Measurements from ENCODE around the gene SETDB1.

DNA sequence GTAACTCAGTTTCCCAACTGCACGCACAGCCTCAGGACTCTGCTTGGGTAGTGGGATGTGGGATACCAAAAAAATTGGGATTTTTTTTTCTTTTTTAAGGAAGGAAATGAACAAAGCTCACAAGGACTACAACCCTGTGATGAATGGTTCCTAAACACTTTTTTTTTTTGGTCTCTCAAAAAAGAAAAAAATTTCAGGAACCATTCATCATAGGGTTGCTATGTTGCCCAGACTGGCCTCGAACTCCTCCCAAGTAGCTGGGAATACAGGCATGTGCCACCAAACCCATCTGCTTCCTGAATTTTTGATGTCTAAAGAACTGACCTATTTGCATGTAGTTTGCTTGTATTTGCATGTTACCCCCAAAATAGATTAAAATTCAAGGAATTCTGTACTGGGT lies 73.8 kb downstream of the SETDB1 start:
- TF ChIP-seq, protein P1, sequence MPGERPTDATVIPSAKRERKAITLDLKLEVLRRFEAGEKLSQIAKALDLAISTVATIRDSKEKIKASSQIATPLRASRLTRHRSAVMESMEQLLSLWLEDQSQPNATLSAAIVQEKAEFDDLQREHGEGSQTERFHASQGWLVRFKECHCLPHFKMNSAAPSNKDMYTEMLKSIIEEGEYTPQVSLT (CRISPR knock-in tag; IDR thresholded peaks at IDR 0.05; ENCODE audit: borderline replicate concordance, low read depth) = no peak
- TF ChIP-seq, protein P2, sequence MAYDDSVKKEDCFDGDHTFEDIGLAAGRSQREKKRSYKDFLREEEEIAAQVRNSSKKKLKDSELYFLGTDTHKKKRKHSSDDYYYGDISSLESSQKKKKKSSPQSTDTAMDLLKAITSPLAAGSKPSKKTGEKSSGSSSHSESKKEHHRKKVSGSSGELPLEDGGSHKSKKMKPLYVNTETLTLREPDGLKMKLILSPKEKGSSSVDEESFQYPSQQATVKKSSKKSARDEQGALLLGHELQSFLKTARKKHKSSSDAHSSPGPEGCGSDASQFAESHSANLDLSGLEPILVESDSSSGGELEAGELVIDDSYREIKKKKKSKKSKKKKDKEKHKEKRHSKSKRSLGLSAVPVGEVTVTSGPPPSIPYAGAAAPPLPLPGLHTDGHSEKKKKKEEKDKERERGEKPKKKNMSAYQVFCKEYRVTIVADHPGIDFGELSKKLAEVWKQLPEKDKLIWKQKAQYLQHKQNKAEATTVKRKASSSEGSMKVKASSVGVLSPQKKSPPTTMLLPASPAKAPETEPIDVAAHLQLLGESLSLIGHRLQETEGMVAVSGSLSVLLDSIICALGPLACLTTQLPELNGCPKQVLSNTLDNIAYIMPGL (CRISPR knock-in tag; IDR thresholded peaks at IDR 0.05; ENCODE audit: borderline replicate concordance in 1 of 2, low read depth in 1 of 2) = no peak
- no peak for TF ChIP-seq CBX1 (IDR thresholded peaks at IDR 0.05; ENCODE audit: low read depth)
